T-helper 9 cell (primary cell): Measurements from ENCODE around the gene CFAP61.

Experiments used
- DNase-seq: peaks from one replicate; pipeline ENCODE4 v3.0.0-alpha.2; 2020

The CFAP61 gene

GRCh38 chr20:20289331-20289730 lies 237.0 kb downstream of the CFAP61 start:
- no peak for DNase-seq

GRCh38 chr20:20292472-20292871 lies 240.1 kb downstream of the CFAP61 start:
- no peak for DNase-seq

GRCh38 chr20:20293141-20293540 lies 240.8 kb downstream of the CFAP61 start:
- no peak for DNase-seq

- no peak for DNase-seq
Measured at GRCh38 chr20:20293691-20294385, 241.5 kb downstream of the CFAP61 start.

GRCh38 chr20:20295621-20296498 lies 243.5 kb downstream of the CFAP61 start:
- DNase-seq: no peak

GRCh38 chr20:20297181-20297580 lies 244.8 kb downstream of the CFAP61 start:
- no peak for DNase-seq

- DNase-seq: no peak
Measured at GRCh38 chr20:20297752-20298151, 245.4 kb downstream of the CFAP61 start.

GRCh38 chr20:20299904-20300303 lies 247.6 kb downstream of the CFAP61 start:
- DNase-seq: no peak

- no peak for DNase-seq
Measured at GRCh38 chr20:20303320-20303719, 251.0 kb downstream of the CFAP61 start.

- DNase-seq: no peak
Measured at GRCh38 chr20:20303742-20304141, 251.4 kb downstream of the CFAP61 start.

- DNase-seq: no peak
Measured at GRCh38 chr20:20304942-20305341, 252.6 kb downstream of the CFAP61 start.

- no peak for DNase-seq
Measured at GRCh38 chr20:20312562-20312961, 260.2 kb downstream of the CFAP61 start.

- DNase-seq: no peak
Measured at GRCh38 chr20:20317195-20317594, 264.9 kb downstream of the CFAP61 start.

GRCh38 chr20:20317621-20318364 lies 265.5 kb downstream of the CFAP61 start:
- no peak for DNase-seq

- DNase-seq: no peak
Measured at GRCh38 chr20:20318365-20319161, 266.2 kb downstream of the CFAP61 start.

GRCh38 chr20:20321134-20321533 lies 268.8 kb downstream of the CFAP61 start:
- no peak for DNase-seq

GRCh38 chr20:20321917-20322316 lies 269.6 kb downstream of the CFAP61 start:
- DNase-seq: no peak

GRCh38 chr20:20322912-20323311 lies 270.6 kb downstream of the CFAP61 start:
- DNase-seq: no peak

- DNase-seq: no peak
Measured at GRCh38 chr20:20327746-20328145, 275.4 kb downstream of the CFAP61 start.

- DNase-seq: no peak
Measured at GRCh38 chr20:20329564-20329963, 277.2 kb downstream of the CFAP61 start.

GRCh38 chr20:20331156-20331555 lies 278.8 kb downstream of the CFAP61 start:
- no peak for DNase-seq

GRCh38 chr20:20331817-20332216 lies 279.5 kb downstream of the CFAP61 start:
- no peak for DNase-seq

- DNase-seq: no peak
Measured at GRCh38 chr20:20333866-20334265, 281.5 kb downstream of the CFAP61 start.
